ENCODE measurements around the gene SMARCA1. TPM values are rescaled to one million over a fixed set of nuclear protein-coding genes. Genes with fewer than 3 reads are reported as not detected.

Gene SMARCA1
- total RNA-seq, 4 donors from 2014 or later, result 67.1 to 75.8 (median 69.2) TPM

DNA sequence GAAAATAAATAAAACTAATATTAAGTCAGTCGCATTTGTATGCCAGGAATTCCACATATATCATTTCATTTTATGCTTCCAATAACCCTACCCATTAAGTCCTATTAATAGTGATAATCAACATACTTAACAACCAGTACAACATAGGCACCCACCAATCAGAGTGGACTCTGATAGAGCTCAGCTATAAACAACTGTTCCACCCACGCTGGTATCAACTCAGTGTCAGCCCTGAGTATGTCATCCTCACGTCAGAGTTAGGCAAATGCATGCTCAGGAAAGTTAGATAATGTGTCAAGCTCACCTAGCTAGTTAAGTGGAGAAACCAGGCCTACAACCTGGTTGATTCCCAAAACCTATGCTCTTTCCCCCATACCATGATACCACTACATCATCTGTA is 89.3 kb downstream of the SMARCA1 start:
- Histone ChIP-seq H3K27ac (no peak overlapping the region), H3K9me3 (no peaks in the 10 kb centered on the region), H3K4me3 (replicated peaks in 1 of 3) (no peak overlapping the region), H3K4me1 (no peaks in the 10 kb centered on the region), H3K27me3 (no peaks in the 10 kb centered on the region), H3K36me3 (no peaks in the 10 kb centered on the region)
- TF ChIP-seq, protein P1, sequence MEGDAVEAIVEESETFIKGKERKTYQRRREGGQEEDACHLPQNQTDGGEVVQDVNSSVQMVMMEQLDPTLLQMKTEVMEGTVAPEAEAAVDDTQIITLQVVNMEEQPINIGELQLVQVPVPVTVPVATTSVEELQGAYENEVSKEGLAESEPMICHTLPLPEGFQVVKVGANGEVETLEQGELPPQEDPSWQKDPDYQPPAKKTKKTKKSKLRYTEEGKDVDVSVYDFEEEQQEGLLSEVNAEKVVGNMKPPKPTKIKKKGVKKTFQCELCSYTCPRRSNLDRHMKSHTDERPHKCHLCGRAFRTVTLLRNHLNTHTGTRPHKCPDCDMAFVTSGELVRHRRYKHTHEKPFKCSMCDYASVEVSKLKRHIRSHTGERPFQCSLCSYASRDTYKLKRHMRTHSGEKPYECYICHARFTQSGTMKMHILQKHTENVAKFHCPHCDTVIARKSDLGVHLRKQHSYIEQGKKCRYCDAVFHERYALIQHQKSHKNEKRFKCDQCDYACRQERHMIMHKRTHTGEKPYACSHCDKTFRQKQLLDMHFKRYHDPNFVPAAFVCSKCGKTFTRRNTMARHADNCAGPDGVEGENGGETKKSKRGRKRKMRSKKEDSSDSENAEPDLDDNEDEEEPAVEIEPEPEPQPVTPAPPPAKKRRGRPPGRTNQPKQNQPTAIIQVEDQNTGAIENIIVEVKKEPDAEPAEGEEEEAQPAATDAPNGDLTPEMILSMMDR (IDR thresholded peaks at IDR 0.05), result no peak
- TF ChIP-seq POLR2A (IDR thresholded peaks at IDR 0.05), result no peak
- WGBS, 2 donors, result 96 to 98% methylated on average over 1 to 3 of the region's 3 CpGs
- DNase-seq, result no peak
- intact Hi-C loops (cut with DNase I), result no loop called here

DNA sequence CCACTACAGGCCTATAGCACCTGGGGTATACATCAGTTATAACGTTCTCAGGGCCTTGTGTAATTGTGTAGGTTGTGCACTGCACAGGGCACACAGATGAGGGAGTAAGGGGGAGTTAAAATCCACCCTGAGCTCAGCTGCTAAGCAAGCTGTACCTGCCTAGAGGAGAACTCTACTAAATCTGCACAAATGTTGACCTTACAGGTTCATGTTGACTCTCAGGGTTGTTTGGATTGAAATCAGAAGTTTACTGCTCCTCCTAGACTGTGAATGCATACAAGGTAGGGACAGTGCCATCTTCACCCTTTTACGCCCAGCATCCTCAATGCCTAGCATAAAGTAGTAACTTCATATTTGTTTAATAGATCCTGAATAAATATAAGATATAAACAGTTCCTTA is 89.8 kb downstream of the SMARCA1 start:
- WGBS, 2 donors, result 85 to 94% methylated on average over 2 of the region's 2 CpGs

DNA sequence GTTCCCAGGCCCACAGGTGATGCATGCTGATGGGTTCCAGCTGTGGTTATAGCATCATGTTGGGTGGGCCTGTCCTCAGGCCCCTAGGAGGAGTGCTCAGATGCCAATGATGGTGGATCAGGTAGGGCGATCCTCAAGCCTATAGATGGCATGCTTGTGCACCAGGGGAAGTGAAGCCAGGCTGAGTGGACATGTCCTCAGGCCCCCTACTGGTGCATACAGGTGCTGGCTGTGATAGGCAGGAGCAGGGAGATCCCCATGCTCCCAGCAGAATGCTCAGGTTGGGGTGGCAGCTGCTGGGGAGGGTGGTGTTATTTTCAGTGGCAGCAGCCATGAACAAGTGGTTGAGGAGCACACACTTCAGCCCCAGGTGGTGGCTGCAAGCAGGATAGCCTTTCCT is 96.0 kb downstream of the SMARCA1 start:
- H3K4me1 ChIP-seq, result no peaks in the 10 kb centered on the region
- no peaks in the 10 kb centered on the region for H3K9me3 ChIP-seq
- DNase-seq, result no peak
- intact Hi-C loops (cut with DNase I), result no loop called here
- no peak overlapping the region for H3K27ac ChIP-seq
- no peaks in the 10 kb centered on the region for H3K36me3 ChIP-seq
- no peak overlapping the region for H3K4me3 ChIP-seq (replicated peaks in 1 of 3)
- TF ChIP-seq, protein P1 (IDR thresholded peaks at IDR 0.05), result no peak
- TF ChIP-seq POLR2A (IDR thresholded peaks at IDR 0.05), result no peak
- no CpG with 5 or more reads among the region's 1 CpG for WGBS, 2 donors
- H3K27me3 ChIP-seq, result no peaks in the 10 kb centered on the region

More for the DNA sequence above, 89.8 kb downstream of the SMARCA1 start:
- H3K27me3 ChIP-seq, result no peaks in the 10 kb centered on the region
- H3K4me3 ChIP-seq (replicated peaks in 1 of 3), result no peak overlapping the region
- H3K4me1 ChIP-seq, result no peaks in the 10 kb centered on the region
- no peaks in the 10 kb centered on the region for H3K36me3 ChIP-seq
- intact Hi-C loops (cut with DNase I), result no loop called here
- no peak overlapping the region for H3K27ac ChIP-seq
- H3K9me3 ChIP-seq, result no peaks in the 10 kb centered on the region
- TF ChIP-seq, protein P1 (IDR thresholded peaks at IDR 0.05), result no peak
- DNase-seq, result no peak

DNA sequence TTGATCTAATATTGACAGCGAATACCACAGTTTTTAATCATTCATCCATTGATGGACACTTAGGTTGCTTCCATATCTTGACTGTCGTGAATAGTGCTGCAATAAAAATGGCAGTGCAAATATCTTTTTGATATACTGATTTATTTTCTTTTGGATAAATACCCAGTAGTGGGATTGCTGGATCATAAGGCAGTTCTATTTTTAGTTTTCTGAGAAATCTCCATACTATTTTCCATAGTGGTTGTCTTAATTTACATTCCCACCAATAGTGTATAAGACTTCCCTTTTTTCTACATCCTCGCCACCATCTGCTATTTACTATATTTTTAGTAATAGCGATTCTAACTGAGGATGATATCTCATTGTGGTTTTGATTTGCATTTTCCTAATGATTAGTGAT is 100.1 kb downstream of the SMARCA1 start:
- no peak overlapping the region for H3K27ac ChIP-seq
- no peak for TF ChIP-seq POLR2A (IDR thresholded peaks at IDR 0.05)
- TF ChIP-seq, protein P1 (IDR thresholded peaks at IDR 0.05), result no peak
- no peak for DNase-seq
- intact Hi-C loops (cut with DNase I), result no loop called here
- H3K27me3 ChIP-seq, result no peaks in the 10 kb centered on the region
- H3K4me3 ChIP-seq (replicated peaks in 1 of 3), result no peak overlapping the region
- H3K36me3 ChIP-seq, result no peaks in the 10 kb centered on the region
- 95 to 96% methylated on average over 4 of the region's 4 CpGs for WGBS, 2 donors
- no peaks in the 10 kb centered on the region for H3K9me3 ChIP-seq
- H3K4me1 ChIP-seq, result no peaks in the 10 kb centered on the region

DNA sequence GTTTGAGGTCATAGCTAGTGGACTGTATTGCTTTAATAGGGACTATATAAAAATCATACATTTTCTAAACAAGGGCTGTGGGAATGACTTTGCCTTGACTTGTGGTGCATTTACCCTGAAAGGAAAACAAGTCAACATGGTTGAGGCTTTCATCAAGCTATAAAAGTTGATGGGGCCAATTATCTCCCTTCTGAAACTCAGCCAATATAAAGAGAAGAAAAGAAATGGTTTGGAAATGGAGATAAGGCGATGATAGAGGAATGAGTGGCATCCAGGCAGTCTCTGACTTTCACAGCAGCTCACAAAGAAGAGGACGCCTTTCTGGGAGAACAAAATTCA is 118.7 kb downstream of the SMARCA1 start:
- no peak overlapping the region for H3K4me3 ChIP-seq (replicated peaks in 1 of 3)
- intact Hi-C loops (cut with DNase I), result no loop called here
- no peak overlapping the region for H3K27ac ChIP-seq
- H3K4me1 ChIP-seq, result no peaks in the 10 kb centered on the region
- no peaks in the 10 kb centered on the region for H3K27me3 ChIP-seq
- no peak for DNase-seq
- no peak for TF ChIP-seq POLR2A (IDR thresholded peaks at IDR 0.05)
- TF ChIP-seq, protein P1 (IDR thresholded peaks at IDR 0.05), result no peak
- H3K9me3 ChIP-seq, result no peaks in the 10 kb centered on the region
- H3K36me3 ChIP-seq, result no peaks in the 10 kb centered on the region
- WGBS, 2 donors, result 81 to 83% methylated on average over 2 of the region's 2 CpGs
